H1 (cell line): ENCODE results near the gene RBMX. TPM values are rescaled to one million over a fixed set of nuclear protein-coding genes. Genes with fewer than 3 reads are reported as not detected.

Experiments
- CTCF ChIA-PET: fragments of 300-600 bp; sonication (Branson Sonifier 250); formaldehyde crosslinking; loops from one replicate; lab custom pipeline; 2021; ENCODE audit not compliant: partially characterized antibody; lab: Charles Lee
- POLR2A ChIA-PET: fragments of 300-600 bp; sonication (Branson Sonifier 250); formaldehyde crosslinking; loops from one replicate; lab custom pipeline; 2021; ENCODE audit warnings: inconsistent platforms; ENCODE audit not compliant: partially characterized antibody; lab: Charles Lee
- DNase-seq, 2 experiments: peaks; one replicate each; pipeline versions ENCODE4 v3.0.0 to v3.0.0-alpha.2; 2010 to 2022; ENCODE audit warnings: low spot score in 2 of 2, low read depth in 1 of 2, mixed read lengths in 1 of 2
- FAIRE-seq: peaks from 2 replicates; lab custom pipeline; 2011; peaks lifted over from hg19 to GRCh38; lab: Jason Lieb, UNC
- H2AFZ ChIP-seq: 2 replicates; pipeline ENCODE4 v1.8.1; 2012; ENCODE audit warnings: low read length, inconsistent platforms
- H2AK5ac ChIP-seq: 2 replicates; pipeline ENCODE4 v1.6.1; 2013; ENCODE audit warnings: low read depth, low read length
- H2BK120ac ChIP-seq: replicated peaks from 2 replicates; pipeline ENCODE3; 2013; ENCODE audit warnings: low read depth, low read length, inconsistent platforms
- H2BK12ac ChIP-seq: 2 replicates; pipeline ENCODE4 v1.6.1; 2013; ENCODE audit warnings: low read depth, low read length
- H2BK15ac ChIP-seq: 2 replicates; pipeline ENCODE4 v1.6.1; 2013; ENCODE audit warnings: low read length
- H2BK20ac ChIP-seq: 2 replicates; pipeline ENCODE4 v1.6.1; 2013; ENCODE audit warnings: low read length
- H2BK5ac ChIP-seq: 2 replicates; pipeline ENCODE4 v1.6.1; 2013; ENCODE audit warnings: low read depth, low read length
- H3K14ac ChIP-seq: 2 replicates; pipeline ENCODE4 v1.6.1; 2013; ENCODE audit warnings: inconsistent platforms; ENCODE audit not compliant: insufficient read length
- H3K18ac ChIP-seq: 2 replicates; pipeline ENCODE4 v1.6.1; 2013; ENCODE audit warnings: low read length; ENCODE audit errors: extremely low read depth
- H3K23ac ChIP-seq: 2 replicates; pipeline ENCODE4 v1.6.1; 2013; ENCODE audit warnings: inconsistent platforms; ENCODE audit not compliant: insufficient read length
- H3K23me2 ChIP-seq: 2 replicates; pipeline ENCODE4 v1.6.1; 2013; ENCODE audit warnings: low read depth, low read length
- H3K27ac ChIP-seq: 2 replicates; pipeline ENCODE4 v1.6.1; 2011; ENCODE audit warnings: low read depth, low read length, inconsistent platforms
- H3K27me3 ChIP-seq, 4 experiments: replicated peaks in 1 of 4; 1 replicate in 1 of 4; 2 replicates in 3 of 4; pipeline versions ENCODE4 v1.6.1 to v1.8.1; 2011 to 2013; ENCODE audit warnings: low read length in 3 of 4, mild to moderate bottlenecking in 3 of 4, inconsistent platforms in 2 of 4, mixed read lengths in 2 of 4, moderate library complexity in 1 of 4; ENCODE audit not compliant: control insufficient read depth in 3 of 4, insufficient read depth in 3 of 4; ENCODE audit errors: extremely low read depth in 1 of 4
- H3K36me3 ChIP-seq, 4 experiments: 2 replicates each; pipeline versions ENCODE4 v1.6.1 to v1.8.1; 2011 to 2013; ENCODE audit warnings: mild to moderate bottlenecking in 4 of 4, low read length in 3 of 4, moderate library complexity in 2 of 4, control low read depth in 1 of 4, inconsistent platforms in 1 of 4; ENCODE audit not compliant: insufficient read depth in 4 of 4, control insufficient read depth in 2 of 4
- H3K4ac ChIP-seq: replicated peaks from 2 replicates; pipeline ENCODE3; 2013; ENCODE audit warnings: low read length, low read depth, mixed read lengths, inconsistent platforms; ENCODE audit not compliant: insufficient read length
- H3K4me1 ChIP-seq, 4 experiments: replicated peaks in 1 of 4; 1 replicate in 1 of 4; 2 replicates in 3 of 4; pipeline versions ENCODE4 v1.6.1 to v1.8.1; 2011 to 2013; ENCODE audit warnings: low read length in 3 of 4, inconsistent platforms in 2 of 4, mixed read lengths in 1 of 4; ENCODE audit not compliant: insufficient read depth in 4 of 4, control insufficient read depth in 3 of 4
- H3K4me2 ChIP-seq, 2 experiments: 2 replicates each; pipeline versions ENCODE4 v1.6.1 to v1.8.1; 2011 to 2013; ENCODE audit warnings: low read depth in 2 of 2, low read length in 2 of 2, control low read depth in 1 of 2, inconsistent platforms in 1 of 2, mild to moderate bottlenecking in 1 of 2; ENCODE audit not compliant: insufficient read depth in 1 of 2
- H3K4me3 ChIP-seq, 4 experiments: fragments of 200-600, 300-600 bp in 1 of 4; sonication (generic), shearing (Covaris generic), sonication (Bioruptor Twin) in 1 of 4; 2 replicates each; pipeline versions ENCODE4 v1.5.1 to v1.8.1; 2011 to 2016; ENCODE audit warnings: low read length in 4 of 4, low read depth in 3 of 4, control low read depth in 2 of 4, inconsistent platforms in 2 of 4, mild to moderate bottlenecking in 2 of 4, mixed read lengths in 1 of 4, moderate library complexity in 1 of 4; ENCODE audit not compliant: insufficient read depth in 2 of 4; ENCODE audit errors: extremely low read depth in 1 of 4
- H3K56ac ChIP-seq: replicated peaks from 2 replicates; pipeline ENCODE3; 2013; ENCODE audit warnings: low read depth, mild to moderate bottlenecking, mixed read lengths, low read length, inconsistent platforms; ENCODE audit not compliant: insufficient read length
- H3K79me1 ChIP-seq: 2 replicates; pipeline ENCODE4 v1.6.1; 2013; ENCODE audit warnings: low read depth, low read length, control low read depth
- H3K79me2 ChIP-seq, 2 experiments: 2 replicates each; pipeline versions ENCODE4 v1.6.1 to v1.8.1; 2012 to 2013; ENCODE audit warnings: low read length in 2 of 2, mild to moderate bottlenecking in 2 of 2, inconsistent platforms in 1 of 2; ENCODE audit not compliant: insufficient read depth in 2 of 2, control insufficient read depth in 1 of 2
- H3K9ac ChIP-seq, 4 experiments: replicated peaks in 1 of 4; 1 replicate in 1 of 4; 2 replicates in 3 of 4; pipeline versions ENCODE4 v1.6.1 to v1.8.1; 2011 to 2013; ENCODE audit warnings: low read depth in 3 of 4, low read length in 3 of 4, control low read depth in 2 of 4, mild to moderate bottlenecking in 2 of 4, moderate library complexity in 2 of 4, inconsistent platforms in 1 of 4; ENCODE audit errors: extremely low read depth in 1 of 4
- H3K9me3 ChIP-seq, 2 experiments: 2 replicates each; pipeline versions ENCODE4 v1.6.1 to v1.8.1; 2012 to 2013; ENCODE audit warnings: mild to moderate bottlenecking in 2 of 2, moderate library complexity in 2 of 2, control low read depth in 1 of 2, inconsistent platforms in 1 of 2, low read depth in 1 of 2, low read length in 1 of 2, mixed read lengths in 1 of 2; ENCODE audit not compliant: insufficient read depth in 2 of 2
- H4K20me1 ChIP-seq, 2 experiments: replicated peaks in 1 of 2; 2 replicates each; pipeline versions ENCODE3 to v1.8.1; 2011 to 2013; ENCODE audit warnings: inconsistent platforms in 2 of 2, low read length in 2 of 2, mild to moderate bottlenecking in 1 of 2; ENCODE audit not compliant: insufficient read depth in 2 of 2, control insufficient read depth in 1 of 2
- H4K5ac ChIP-seq: 2 replicates; pipeline ENCODE4 v1.6.1; 2013; ENCODE audit warnings: low read length, low read depth, mixed read lengths, inconsistent platforms; ENCODE audit not compliant: insufficient read length
- H4K8ac ChIP-seq: 2 replicates; pipeline ENCODE4 v1.8.0; 2013; ENCODE audit warnings: mild to moderate bottlenecking, moderate library complexity, low read length, inconsistent platforms; ENCODE audit not compliant: insufficient read depth; ENCODE audit errors: extremely low read depth
- H4K91ac ChIP-seq: replicated peaks from 2 replicates; pipeline ENCODE3; 2013; ENCODE audit warnings: low read length, mixed read lengths, inconsistent platforms; ENCODE audit not compliant: insufficient read length
- WGBS, 2 experiments: shearing (Covaris generic) in 1 of 2; methylation state at CpG; one replicate each; pipeline versions ENCODE4 v1.1.6 to v1.1.7; 2013 to 2015; ENCODE audit warnings: low lambda C conversion rate in 2 of 2, mixed read lengths in 2 of 2, inconsistent platforms in 1 of 2, low coverage in 1 of 2, missing lambda C conversion rate in 1 of 2; ENCODE audit not compliant: insufficient replicate concordance in 2 of 2, insufficient coverage in 1 of 2, insufficient read length in 1 of 2; ENCODE audit errors: extremely low coverage in 1 of 2, missing lambda C conversion rate in 1 of 2; 5-methylcytosine and 5-hydroxymethylcytosine counted together
- polyA plus RNA-seq, 7 experiments: library from polyadenylated mRNA; depleted of rRNA in 3 of 7; stranded (reverse) in 5 of 7; unstranded in 2 of 7; fragments of >200 nt in 5 of 7; fragments of 200-250 nt in 2 of 7; gene quantifications; 1 replicate in 5 of 7; 2 replicates in 1 of 7; 4 replicates in 1 of 7; pipeline versions ENCODE4 v1.2.1 to v1.2.3, GENCODE V29; 2011 to 2013; ENCODE audit warnings: missing spikeins in 2 of 7, mixed read lengths in 2 of 7
- total RNA-seq: library from RNA; stranded (reverse); fragmentation: NEBNext Ultra II Directional; extraction: Animal tissue kit (Norgen Biotek cat#: 25700); gene quantifications from 2 replicates; pipeline ENCODE4 v1.2.1, GENCODE V29; 2021
- TF ChIP-seq, protein P1 (sequence below): IDR thresholded peaks from 2 replicates; pipeline ENCODE4 v1.6.1; 2012; ENCODE audit warnings: low read length, inconsistent platforms

The RBMX gene
- total and polyA plus RNA-seq, 2 of the 8 experiments (the other 6 are each of a cell fraction or from before 2014, with no cell fraction given), result 213 to 476 TPM

DNA sequence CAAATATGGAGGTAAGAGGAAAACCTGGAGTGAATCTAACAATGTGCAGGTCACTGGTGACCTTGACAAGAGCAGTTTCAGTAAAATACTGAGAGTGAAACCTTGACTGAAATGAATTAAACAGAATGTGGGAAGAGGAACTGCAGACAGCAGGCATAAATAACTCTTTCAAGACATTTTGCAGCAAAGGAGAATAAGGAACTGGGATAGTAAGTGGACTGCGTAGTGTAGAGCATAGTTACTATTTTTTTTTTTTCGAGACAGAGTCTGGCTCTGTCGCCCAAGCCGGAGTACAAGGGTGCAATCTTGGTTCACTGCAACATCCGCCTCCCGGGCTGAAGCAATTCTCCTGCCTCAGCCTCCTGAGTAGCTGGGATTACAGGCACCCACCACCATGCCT lies 24.0 kb downstream of the RBMX start:
- Histone ChIP-seq H3K4me1 (no peaks in the 10 kb centered on the region), H4K91ac (no peak overlapping the region), H2BK120ac (no peak overlapping the region), H2AFZ (no peak overlapping the region), H3K36me3 (peaks cover 0 to 8% (median 4%) of the 10 kb centered on the region in 4 experiments; a peak in 4 of 8 replicates), H3K4ac (no peak overlapping the region), H2BK12ac (no peak overlapping the region), H3K9ac (no peak overlapping the region), H3K56ac (no peak overlapping the region), H3K23me2 (no peaks in the 10 kb centered on the region), H3K23ac (no peak overlapping the region), H2BK5ac (no peak overlapping the region), H4K20me1 (no peaks in the 10 kb centered on the region), H3K4me3 (no peak overlapping the region), H3K9me3 (no peaks in the 10 kb centered on the region), H4K8ac (no peak overlapping the region), H3K27ac (no peak overlapping the region), H2AK5ac (no peak overlapping the region), H2BK20ac (no peak overlapping the region), H3K79me1 (no peaks in the 10 kb centered on the region), H2BK15ac (no peak overlapping the region), H3K4me2 (no peak overlapping the region), H3K18ac (no peak overlapping the region), H3K14ac (no peak overlapping the region), H3K27me3 (no peaks in the 10 kb centered on the region), H3K79me2 (no peaks in the 10 kb centered on the region), H4K5ac (no peak overlapping the region)
- FAIRE-seq (no peak), DNase-seq (no peak)
- TF ChIP-seq, protein P1, sequence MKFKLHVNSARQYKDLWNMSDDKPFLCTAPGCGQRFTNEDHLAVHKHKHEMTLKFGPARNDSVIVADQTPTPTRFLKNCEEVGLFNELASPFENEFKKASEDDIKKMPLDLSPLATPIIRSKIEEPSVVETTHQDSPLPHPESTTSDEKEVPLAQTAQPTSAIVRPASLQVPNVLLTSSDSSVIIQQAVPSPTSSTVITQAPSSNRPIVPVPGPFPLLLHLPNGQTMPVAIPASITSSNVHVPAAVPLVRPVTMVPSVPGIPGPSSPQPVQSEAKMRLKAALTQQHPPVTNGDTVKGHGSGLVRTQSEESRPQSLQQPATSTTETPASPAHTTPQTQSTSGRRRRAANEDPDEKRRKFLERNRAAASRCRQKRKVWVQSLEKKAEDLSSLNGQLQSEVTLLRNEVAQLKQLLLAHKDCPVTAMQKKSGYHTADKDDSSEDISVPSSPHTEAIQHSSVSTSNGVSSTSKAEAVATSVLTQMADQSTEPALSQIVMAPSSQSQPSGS, result no peak
- ChIA-PET CTCF (no interaction called here), POLR2A (interaction anchor here (2.2 kb wide), 1 partner anchor 24 kb away, joined by 9 read pairs; the partner anchor contains the start of gene RBMX)
- 89% methylated on average over 6 of the region's 6 CpGs; no CpG with 5 or more reads in 1 of the 2 experiments for WGBS, 2 experiments
